Endothelial cell of umbilical vein (primary cell): ENCODE data around the gene CALML5. TPM values are rescaled to one million over a fixed set of nuclear protein-coding genes. Genes with fewer than 3 reads are reported as not detected.

Source experiments
- BruUV-seq: library from RNA; stranded (reverse); fragments of 400-500 nt; replicated peaks from 2 replicates; lab custom pipeline; 2021; lab: Mats Ljungman, UMichigan
- CTCF ChIA-PET: fragments of 300-600, 350-600 bp; sonication (Branson Sonifier 250); formaldehyde crosslinking; loops from one replicate; lab custom pipeline; 2021; ENCODE audit warnings: antibody characterized with exemption, inconsistent platforms; lab: Charles Lee
- POLR2A ChIA-PET: fragments of 300-600, 350-600 bp; sonication (Branson Sonifier 250); formaldehyde crosslinking; loops from one replicate; lab custom pipeline; 2021; ENCODE audit warnings: antibody characterized with exemption, inconsistent platforms; lab: Charles Lee
- DNase-seq: peaks from one replicate; pipeline ENCODE4 v3.0.0-alpha.2; 2011; ENCODE audit warnings: low read depth, low spot score
- FAIRE-seq: peaks from 2 replicates; lab custom pipeline; 2011; peaks lifted over from hg19 to GRCh38; lab: Jason Lieb, UNC
- H2AFZ ChIP-seq: 2 replicates; pipeline ENCODE4 v1.6.0; 2012; ENCODE audit warnings: low read depth, low read length, control low read depth, inconsistent platforms
- H3K27ac ChIP-seq: 2 replicates; pipeline ENCODE4 v1.5.1; 2011; ENCODE audit warnings: low read depth, mild to moderate bottlenecking, control low read depth, low read length, moderate library complexity; ENCODE audit not compliant: insufficient read depth
- H3K27me3 ChIP-seq, 2 experiments: 2 replicates each; pipeline versions ENCODE4 v1.6.0 to v1.6.1; 2011; ENCODE audit warnings: low read length in 2 of 2, mixed read lengths in 1 of 2; ENCODE audit not compliant: control insufficient read depth in 2 of 2, insufficient read depth in 2 of 2
- H3K36me3 ChIP-seq, 2 experiments: 2 replicates in 1 of 2; 3 replicates in 1 of 2; pipeline ENCODE4 v1.5.1; 2011; ENCODE audit warnings: low read length in 2 of 2, mild to moderate bottlenecking in 1 of 2, moderate library complexity in 1 of 2; ENCODE audit not compliant: control insufficient read depth in 2 of 2, insufficient read depth in 2 of 2; ENCODE audit errors: extremely low read depth in 1 of 2
- H3K4me1 ChIP-seq: 3 replicates; pipeline ENCODE4 v1.5.1; 2011; ENCODE audit warnings: mild to moderate bottlenecking, low read length; ENCODE audit not compliant: control insufficient read depth, insufficient read depth; ENCODE audit errors: extremely low read depth
- H3K4me2 ChIP-seq: 2 replicates; pipeline ENCODE4 v1.6.1; 2011; ENCODE audit warnings: low read length, control low read depth, mixed read lengths; ENCODE audit not compliant: insufficient read depth
- H3K4me3 ChIP-seq, 3 experiments: fragments of 200-600 bp in 1 of 3; sonication (generic), shearing (Covaris generic) in 1 of 3; replicated peaks in 1 of 3; 2 replicates each; pipeline ENCODE4 v1.5.1; 2011 to 2016; ENCODE audit warnings: control low read depth in 3 of 3, low read length in 3 of 3, mild to moderate bottlenecking in 2 of 3, inconsistent platforms in 1 of 3, low read depth in 1 of 3, moderate library complexity in 1 of 3; ENCODE audit not compliant: insufficient read depth in 1 of 3
- H3K79me2 ChIP-seq: 2 replicates; pipeline ENCODE4 v1.6.0; 2012; ENCODE audit warnings: low read length, inconsistent platforms; ENCODE audit not compliant: control insufficient read depth, insufficient read depth
- H3K9ac ChIP-seq: replicated peaks from 2 replicates; pipeline ENCODE3; 2011; ENCODE audit warnings: low read length, control low read depth; ENCODE audit not compliant: insufficient read depth; ENCODE audit errors: extremely low read depth
- H3K9me1 ChIP-seq: replicated peaks from 3 replicates; pipeline ENCODE4 v1.6.0; 2011; ENCODE audit warnings: mild to moderate bottlenecking, low read length; ENCODE audit not compliant: control insufficient read depth, insufficient read depth; ENCODE audit errors: extremely low read depth
- H3K9me3 ChIP-seq: replicated peaks from 2 replicates; pipeline ENCODE4 v1.5.1; 2012; ENCODE audit warnings: low read length, inconsistent platforms; ENCODE audit not compliant: control insufficient read depth, insufficient read depth
- H4K20me1 ChIP-seq: replicated peaks from 2 replicates; pipeline ENCODE3; 2011; ENCODE audit warnings: mild to moderate bottlenecking, low read length; ENCODE audit not compliant: control insufficient read depth, insufficient read depth; ENCODE audit errors: extremely low read depth
- EZH2 ChIP-seq: IDR thresholded peaks from 2 replicates; pipeline ENCODE4 v1.6.1; 2012; ENCODE audit warnings: borderline replicate concordance, low read depth, mild to moderate bottlenecking, moderate library complexity, low read length, inconsistent platforms; ENCODE audit not compliant: severe bottlenecking
- FOS ChIP-seq: IDR thresholded peaks from 2 replicates; pipeline ENCODE4 v1.6.1; 2011; ENCODE audit warnings: mild to moderate bottlenecking, low read length, moderate library complexity, borderline replicate concordance; ENCODE audit not compliant: insufficient read depth
- GATA2 ChIP-seq: IDR thresholded peaks from 2 replicates; pipeline ENCODE4 v1.7.0; 2011; ENCODE audit warnings: low read depth, mild to moderate bottlenecking, moderate library complexity, mixed read lengths, low read length; ENCODE audit not compliant: insufficient read length, insufficient read depth
- JUN ChIP-seq: IDR thresholded peaks from 2 replicates; pipeline ENCODE4 v1.6.1; 2011; ENCODE audit warnings: borderline replicate concordance, low read depth; ENCODE audit not compliant: insufficient read length, insufficient read depth
- MYC ChIP-seq: IDR thresholded peaks from one replicate; pipeline ENCODE4 v1.6.1; 2011; ENCODE audit warnings: mild to moderate bottlenecking, low read depth, low read length
- POLR2A ChIP-seq: IDR thresholded peaks from 2 replicates; pipeline ENCODE4 v1.6.1; 2012; ENCODE audit warnings: low read depth, mild to moderate bottlenecking, control low read depth, low read length
- POLR2AphosphoS5 ChIP-seq: IDR thresholded peaks from 2 replicates; pipeline ENCODE4 v1.6.1; 2012; ENCODE audit warnings: low read depth, mild to moderate bottlenecking, control low read depth, low read length, moderate library complexity; ENCODE audit not compliant: insufficient read depth
- dilution Hi-C: fragments of 300-500 bp; cut with MboI; formaldehyde crosslinking; loops from one replicate; pipeline ENCODE4 v1.15.0; 2019; ENCODE audit warnings: low sequenced_read_pairs; ENCODE audit not compliant: extremely low pct_ligation_motif_present
- intact Hi-C: fragments of 100-400 bp; cut with micrococcal nuclease; formaldehyde crosslinking; loops from one replicate; pipeline ENCODE4 v1.10.0; 2022
- polyA plus RNA-seq, 4 experiments: library from polyadenylated mRNA; depleted of rRNA in 3 of 4; stranded (reverse) in 3 of 4; unstranded in 1 of 4; fragments of >200 nt; gene quantifications; 2 replicates each; pipeline versions ENCODE4 v1.2.1 to v1.2.3, GENCODE V29; 2011 to 2012; ENCODE audit warnings: missing spikeins in 1 of 4
- total RNA-seq: library from RNA; stranded (reverse); gene quantifications from 2 replicates; pipeline ENCODE4 v1.2.3, GENCODE V29; 2021
- TF ChIP-seq, protein P1 (sequence below), 2 donors: IDR thresholded peaks; 1 replicate in 1 of 2; 2 replicates in 1 of 2; pipeline ENCODE4 v1.5.1; 2011; ENCODE audit warnings: low read length in 2 of 2, mild to moderate bottlenecking in 2 of 2, moderate library complexity in 2 of 2, control low read depth in 1 of 2, inconsistent platforms in 1 of 2, low read depth in 1 of 2; ENCODE audit not compliant: insufficient read depth in 1 of 2; ENCODE audit errors: extremely low read depth in 1 of 2
- TF ChIP-seq, protein P2 (sequence below): IDR thresholded peaks from 2 replicates; pipeline ENCODE4 v1.6.1; 2011; ENCODE audit not compliant: insufficient read depth, insufficient read length

CALML5 gene
- total and polyA plus RNA-seq, 2 donors (not counting 3 experiments of a cell fraction or from before 2014, with no cell fraction given), result not detected

DNA sequence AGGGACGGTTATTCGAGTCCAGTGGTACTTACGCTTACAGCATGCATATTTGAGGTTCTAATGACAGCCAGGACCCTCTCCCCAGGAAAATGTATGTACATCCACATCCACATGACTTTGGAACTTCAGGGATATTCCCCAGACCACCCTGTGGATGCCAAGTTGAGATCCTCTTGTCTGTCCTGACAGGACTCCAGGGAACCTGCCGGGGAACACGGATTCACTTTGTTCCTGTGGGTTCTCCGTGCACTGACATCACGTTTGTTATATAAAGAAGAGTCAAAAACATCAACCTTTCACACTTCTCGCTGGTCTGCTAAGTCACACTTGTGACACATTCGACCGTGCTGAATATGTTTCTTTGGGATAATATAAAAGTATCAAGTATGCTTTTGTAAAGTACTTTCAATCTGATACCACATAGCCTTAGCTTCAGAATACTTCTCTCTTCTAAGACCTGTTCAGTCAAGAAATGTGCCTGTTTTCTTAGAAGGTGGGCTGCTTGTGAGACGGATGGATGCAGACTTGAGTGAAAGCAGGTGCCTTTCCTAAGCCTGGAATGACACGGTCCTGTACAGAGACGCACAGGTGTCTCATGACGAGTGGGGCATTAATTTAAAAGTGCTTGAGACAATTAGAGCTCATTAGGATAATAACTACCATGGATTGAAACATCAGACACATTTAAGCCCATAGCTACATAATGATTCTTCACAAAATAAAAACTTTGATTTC lies 38.7 kb downstream of the CALML5 start:
- Histone ChIP-seq H2AFZ (no peak overlapping the region), H4K20me1 (no peaks in the 10 kb centered on the region), H3K4me1 (no peaks in the 10 kb centered on the region), H3K27me3 (no peaks in the 10 kb centered on the region), H3K27ac (no peak overlapping the region), H3K4me2 (no peak overlapping the region), H3K9me1 (no peaks in the 10 kb centered on the region), H3K4me3 (no peak overlapping the region), H3K9ac (no peak overlapping the region), H3K9me3 (no peaks in the 10 kb centered on the region), H3K36me3 (peaks cover 10 to 12% of the 10 kb centered on the region in 2 experiments), H3K79me2 (no peaks in the 10 kb centered on the region)
- CTCF ChIA-PET, result interaction anchor here (0.9 to 3.4 kb wide), 7 partner anchors 16 to 611 kb away, joined by 4 to 36 read pairs (median 4); no protein-coding TSS in a partner anchor
- dilution Hi-C loops, result no loop called here
- TF ChIP-seq, protein P1, sequence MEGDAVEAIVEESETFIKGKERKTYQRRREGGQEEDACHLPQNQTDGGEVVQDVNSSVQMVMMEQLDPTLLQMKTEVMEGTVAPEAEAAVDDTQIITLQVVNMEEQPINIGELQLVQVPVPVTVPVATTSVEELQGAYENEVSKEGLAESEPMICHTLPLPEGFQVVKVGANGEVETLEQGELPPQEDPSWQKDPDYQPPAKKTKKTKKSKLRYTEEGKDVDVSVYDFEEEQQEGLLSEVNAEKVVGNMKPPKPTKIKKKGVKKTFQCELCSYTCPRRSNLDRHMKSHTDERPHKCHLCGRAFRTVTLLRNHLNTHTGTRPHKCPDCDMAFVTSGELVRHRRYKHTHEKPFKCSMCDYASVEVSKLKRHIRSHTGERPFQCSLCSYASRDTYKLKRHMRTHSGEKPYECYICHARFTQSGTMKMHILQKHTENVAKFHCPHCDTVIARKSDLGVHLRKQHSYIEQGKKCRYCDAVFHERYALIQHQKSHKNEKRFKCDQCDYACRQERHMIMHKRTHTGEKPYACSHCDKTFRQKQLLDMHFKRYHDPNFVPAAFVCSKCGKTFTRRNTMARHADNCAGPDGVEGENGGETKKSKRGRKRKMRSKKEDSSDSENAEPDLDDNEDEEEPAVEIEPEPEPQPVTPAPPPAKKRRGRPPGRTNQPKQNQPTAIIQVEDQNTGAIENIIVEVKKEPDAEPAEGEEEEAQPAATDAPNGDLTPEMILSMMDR (IDR thresholded peaks at IDR 0.05; ENCODE audit: extremely low read depth in 1 of 2, insufficient read depth in 1 of 2, low read depth in 1 of 2, low read length in 2 of 2), result no peak
- TF ChIP-seq FOS (no peak), EZH2 (no peak), JUN (no peak), MYC (no peak), GATA2 (no peak), POLR2AphosphoS5 (no peak), POLR2A (no peak)
- TF ChIP-seq, protein P2, sequence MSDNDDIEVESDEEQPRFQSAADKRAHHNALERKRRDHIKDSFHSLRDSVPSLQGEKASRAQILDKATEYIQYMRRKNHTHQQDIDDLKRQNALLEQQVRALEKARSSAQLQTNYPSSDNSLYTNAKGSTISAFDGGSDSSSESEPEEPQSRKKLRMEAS, result no peak
- intact Hi-C loops, result no loop called here
- POLR2A ChIA-PET, result interaction anchor here (1.0 to 1.7 kb wide), 2 partner anchors 14 to 143 kb away, joined by 3 to 5 read pairs; no protein-coding TSS in a partner anchor
- FAIRE-seq (peak; percentile 37), DNase-seq (no peak)
- BruUV-seq, result no TSS peak
